Stimulated activated CD4-positive, alpha-beta T cell treated with anti-CD3 and anti-CD28 coated beads, Interleukin-2, amount 100 ng/mL, for 4 hours (primary cell): ENCODE measurements around the gene HSPB8.

ENCODE experiments used
- DNase-seq: peaks from one replicate; pipeline ENCODE4 v3.0.0-alpha.2; 2020; ENCODE audit warnings: low read depth

Gene HSPB8, protein sequence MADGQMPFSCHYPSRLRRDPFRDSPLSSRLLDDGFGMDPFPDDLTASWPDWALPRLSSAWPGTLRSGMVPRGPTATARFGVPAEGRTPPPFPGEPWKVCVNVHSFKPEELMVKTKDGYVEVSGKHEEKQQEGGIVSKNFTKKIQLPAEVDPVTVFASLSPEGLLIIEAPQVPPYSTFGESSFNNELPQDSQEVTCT

DNA sequence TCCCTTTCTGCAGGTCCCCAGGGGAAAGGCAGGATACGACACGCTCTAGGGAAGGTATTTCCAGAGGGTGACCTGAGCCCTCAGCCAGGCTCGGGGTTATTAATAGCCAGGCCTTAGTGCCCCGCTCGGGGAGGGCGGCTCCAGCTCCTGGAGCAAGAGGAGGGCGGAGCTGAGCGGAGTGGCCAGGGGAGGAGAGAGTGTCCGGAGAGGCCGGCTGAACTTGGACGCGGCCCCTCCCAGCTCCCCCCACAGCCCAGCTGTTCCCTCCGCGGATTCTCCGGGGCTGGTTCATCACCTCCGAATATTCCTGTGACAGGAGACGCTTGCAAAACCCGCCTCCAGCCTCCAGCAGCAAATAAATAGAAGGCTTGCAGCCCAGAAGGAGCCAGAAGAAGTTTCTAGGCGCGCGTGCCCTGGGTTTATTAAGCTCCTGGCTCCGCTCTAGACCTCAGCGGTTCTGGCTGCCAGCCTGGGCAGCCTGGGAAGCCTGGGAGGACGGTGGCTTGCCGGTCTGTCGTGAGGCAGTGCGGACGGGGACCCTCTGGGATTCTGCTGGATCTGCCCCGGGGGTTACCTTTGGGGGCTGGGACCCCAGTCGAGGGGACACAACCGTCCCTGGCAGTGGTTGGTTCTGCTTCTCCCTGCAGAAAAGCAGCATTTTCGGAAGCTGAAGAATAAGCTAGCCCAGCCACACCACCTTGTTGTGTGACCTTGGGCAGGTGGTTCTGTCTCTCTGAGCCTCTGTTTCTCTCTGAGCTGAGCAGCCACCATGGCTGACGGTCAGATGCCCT is at the start of gene HSPB8:
Gene HSPB8 (plus strand): TSS at position 388 of the 791 bp plus-strand sequence. CDS start 382 bp downstream, at position 770.
- DNase-seq = no peak

DNA sequence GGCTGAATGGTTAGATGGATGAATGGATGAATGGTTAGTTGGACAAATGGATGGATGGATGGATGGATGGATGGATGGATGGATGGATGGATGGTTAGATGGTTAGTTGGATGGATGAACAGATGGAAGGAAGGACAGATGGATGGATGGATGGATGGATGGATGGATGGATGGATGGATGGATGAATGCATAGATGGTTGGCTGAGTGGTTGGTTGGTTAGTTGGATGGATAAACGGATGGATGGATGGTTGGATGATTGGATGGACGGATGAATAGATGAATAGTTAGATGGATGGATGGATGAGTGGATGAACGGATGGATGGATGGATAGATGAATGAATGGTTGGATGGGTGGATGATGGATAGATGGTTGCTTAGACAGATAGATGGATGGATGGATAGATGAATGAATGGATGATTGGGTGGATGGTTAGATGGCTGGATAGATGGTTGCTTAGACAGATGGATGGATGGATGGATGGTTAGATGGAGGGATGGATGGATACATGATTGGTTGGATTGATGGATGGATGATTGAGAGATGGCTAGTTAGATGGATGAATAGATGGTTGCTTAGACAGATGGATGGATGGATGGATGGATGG is 48.8 kb upstream of the HSPB8 start:
- no peak for DNase-seq

DNA sequence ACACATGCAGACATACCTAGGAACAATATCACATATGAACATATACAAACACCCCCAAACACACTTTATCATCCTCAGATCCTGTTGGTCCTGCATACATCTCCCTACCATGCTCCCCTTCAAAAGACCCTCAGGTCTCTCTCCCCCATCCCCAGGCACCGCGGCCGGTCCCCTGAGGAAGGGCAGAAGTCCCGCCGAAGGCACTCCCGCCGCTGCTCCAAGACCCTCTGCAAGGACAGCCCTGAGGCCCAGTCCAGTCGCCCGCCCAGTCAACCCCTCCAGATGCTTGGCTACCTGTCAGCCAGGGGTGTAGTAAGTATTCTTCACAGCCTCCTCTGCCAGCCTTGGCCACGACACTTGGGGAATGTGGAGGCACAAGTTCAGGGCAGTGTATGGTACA is 48.2 kb upstream of the HSPB8 start:
- DNase-seq = no peak

DNA sequence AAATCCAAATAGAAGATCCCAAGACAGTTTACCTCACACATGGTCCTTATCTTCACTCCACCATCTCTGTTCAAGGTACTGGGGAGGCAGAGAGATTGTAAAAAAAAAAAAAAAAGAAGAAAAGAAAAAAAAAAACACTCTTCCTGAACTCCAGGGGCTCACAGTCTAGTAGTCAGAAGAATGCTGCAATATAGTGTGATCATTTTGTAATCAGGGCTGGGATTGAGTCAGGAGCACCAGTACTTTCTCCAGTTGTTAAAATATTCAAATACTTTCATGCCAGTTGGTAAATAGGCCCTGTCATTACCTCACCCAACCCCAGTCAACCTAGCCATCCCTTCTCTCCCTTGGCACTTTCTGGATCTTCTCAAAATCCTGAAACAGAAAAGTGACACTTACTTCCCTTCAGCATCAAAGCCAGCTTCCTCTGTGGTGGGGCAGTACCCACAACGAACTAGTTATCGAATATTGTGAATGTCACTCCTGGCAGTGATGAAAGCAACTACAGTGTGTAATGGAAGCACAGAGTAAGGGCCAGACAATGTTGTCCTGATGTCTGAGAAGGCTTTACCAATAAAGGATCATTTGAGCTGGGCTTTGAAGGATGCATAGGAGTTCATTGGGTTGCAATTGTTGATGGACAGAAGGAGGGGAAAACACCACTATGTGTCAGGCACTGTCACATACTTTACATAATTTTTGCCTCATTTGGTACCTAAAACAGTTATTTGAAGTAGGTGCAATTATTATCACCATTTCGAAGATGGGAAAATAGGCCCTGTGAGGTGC is 44.3 kb upstream of the HSPB8 start:
- DNase-seq = no peak

DNA sequence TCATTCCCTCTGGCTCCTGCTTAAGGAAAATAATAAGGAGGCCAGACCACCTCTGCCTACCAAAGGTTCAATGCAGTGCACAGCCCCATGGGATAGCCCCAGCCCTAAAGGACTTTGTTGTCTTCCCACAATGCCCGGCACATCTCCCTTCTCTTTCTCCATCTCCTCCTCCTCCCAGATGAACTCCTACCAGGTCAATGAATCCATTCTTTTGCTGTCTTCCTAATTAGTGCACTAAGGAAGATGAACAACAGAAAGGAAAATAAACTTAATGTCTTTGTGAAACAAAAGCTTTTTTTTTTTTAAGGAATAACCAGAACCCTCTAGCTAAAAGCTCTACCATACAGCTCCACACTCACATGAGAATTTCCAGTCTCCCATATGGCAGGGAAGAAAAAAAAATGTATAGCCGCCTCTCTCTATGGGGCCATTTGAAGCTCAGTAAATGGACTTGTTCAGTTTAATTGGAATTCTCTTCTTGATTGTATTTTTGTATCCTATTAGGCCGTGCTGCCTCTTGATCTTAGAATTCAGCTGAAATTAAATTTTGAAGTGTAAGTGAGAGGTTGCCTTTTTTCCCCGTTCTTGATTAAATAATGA is 41.8 kb upstream of the HSPB8 start:
- no peak for DNase-seq

DNA sequence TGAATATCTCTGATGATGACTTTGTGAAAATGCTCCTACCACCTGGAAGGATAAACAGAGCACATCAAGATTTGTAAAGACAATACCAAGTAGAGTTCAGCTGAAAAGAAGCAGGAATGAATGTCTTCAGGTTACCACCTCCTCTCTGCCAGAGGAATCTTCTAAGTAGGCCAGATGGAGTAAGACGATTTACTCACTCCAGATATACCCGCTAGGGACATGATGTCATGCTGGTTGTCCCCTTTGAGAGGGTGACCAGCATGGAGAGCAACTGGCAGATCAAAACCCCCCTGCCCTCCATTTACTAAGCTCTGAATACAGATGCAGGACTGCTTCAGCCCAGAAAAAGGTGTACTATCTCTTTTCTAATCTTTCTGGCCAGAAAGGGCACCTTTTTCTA is 39.3 kb upstream of the HSPB8 start:
- no peak for DNase-seq

DNA sequence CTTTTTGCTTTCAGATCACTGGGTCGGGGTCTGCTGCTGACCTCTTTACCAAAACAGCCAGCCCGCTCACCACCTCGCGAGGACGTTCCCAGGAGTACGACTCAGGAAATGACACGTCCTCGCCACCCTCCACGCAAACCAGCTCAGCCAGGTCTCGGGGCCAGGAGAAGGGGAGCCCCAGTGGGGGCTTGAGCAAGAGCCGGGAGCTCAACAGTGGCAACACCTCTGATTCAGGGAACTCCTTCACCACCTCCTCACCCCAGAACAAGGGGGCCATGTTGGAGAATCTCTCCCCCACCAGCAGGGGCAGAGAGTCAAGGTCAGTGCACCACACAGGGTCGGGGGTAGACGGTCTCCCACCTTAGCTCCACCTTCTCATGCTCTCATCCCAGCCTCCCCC is 33.4 kb upstream of the HSPB8 start:
- DNase-seq = no peak

DNA sequence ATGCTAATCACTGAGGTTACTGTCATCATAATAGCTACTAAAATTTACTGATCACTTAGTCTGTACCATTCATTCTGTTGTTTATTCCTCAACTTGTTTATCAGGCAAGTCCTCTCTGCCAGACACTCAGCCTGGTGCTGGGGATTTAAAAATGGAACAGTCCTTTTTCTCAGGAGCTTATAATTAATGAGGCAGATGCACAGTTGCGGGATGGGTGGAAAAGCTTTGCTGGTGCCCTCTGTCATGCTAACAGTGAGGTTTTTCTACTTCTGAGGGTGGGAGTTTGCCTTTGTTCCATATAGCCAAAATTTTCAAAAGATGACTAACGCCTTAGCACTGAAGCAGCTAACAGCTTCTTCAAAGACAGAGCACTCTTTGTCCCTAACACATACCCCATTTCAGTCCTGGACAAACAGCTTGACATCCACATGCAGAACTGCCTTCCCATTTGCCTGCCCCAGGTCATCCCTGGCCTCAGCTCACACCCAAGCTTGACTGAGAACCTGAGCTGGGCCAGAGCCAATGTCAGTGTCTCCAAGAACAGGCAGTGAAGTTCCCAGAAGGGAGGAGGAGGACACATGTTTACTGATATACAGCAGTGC is 30.8 kb upstream of the HSPB8 start:
- DNase-seq = no peak

DNA sequence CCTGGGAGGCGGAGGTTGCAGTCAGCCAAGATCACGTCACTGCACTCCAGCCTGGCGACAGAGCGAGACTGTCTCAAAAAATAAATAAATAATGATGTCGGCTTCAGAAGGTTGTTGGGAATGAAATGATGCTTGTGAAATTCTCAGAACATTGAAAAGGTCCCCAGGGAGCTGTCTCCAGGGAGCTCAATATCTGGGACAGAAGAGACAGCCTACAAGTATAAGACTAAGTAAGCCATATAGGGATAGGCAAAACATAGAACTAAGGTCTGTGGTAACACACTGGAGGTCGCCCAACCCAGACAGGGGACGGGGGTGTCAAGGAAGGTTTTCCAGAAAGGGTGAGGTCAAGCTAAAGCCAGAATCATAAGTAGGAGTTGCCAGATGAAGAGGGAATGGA is 29.5 kb upstream of the HSPB8 start:
- no peak for DNase-seq

DNA sequence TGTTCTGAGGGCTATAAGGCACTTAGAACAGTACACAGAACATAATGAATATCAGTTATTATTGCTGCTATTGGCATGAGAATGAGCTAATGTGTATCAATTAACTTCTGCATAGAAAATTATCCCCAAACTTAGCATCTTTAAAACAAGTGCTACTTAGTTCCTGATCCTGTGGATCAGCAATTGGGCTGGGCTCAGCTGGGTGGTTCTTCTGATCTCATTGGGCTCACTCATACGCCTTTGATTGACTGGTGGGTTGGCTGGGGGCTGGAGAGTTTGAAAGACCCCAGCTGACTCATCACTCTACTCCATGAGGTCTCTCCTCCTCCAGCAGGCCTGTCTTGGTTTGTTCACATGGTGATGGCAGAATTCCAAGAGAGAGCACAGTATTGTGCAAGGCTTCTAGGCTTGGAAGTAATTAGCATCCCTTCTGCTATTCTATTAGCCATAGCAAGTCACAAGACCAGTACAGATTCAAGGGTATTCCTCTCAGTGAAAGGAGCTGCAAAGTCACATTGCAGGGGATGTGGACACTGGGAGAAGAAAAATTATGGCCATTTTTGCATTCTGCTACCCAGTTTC is 27.2 kb upstream of the HSPB8 start:
- DNase-seq = no peak

DNA sequence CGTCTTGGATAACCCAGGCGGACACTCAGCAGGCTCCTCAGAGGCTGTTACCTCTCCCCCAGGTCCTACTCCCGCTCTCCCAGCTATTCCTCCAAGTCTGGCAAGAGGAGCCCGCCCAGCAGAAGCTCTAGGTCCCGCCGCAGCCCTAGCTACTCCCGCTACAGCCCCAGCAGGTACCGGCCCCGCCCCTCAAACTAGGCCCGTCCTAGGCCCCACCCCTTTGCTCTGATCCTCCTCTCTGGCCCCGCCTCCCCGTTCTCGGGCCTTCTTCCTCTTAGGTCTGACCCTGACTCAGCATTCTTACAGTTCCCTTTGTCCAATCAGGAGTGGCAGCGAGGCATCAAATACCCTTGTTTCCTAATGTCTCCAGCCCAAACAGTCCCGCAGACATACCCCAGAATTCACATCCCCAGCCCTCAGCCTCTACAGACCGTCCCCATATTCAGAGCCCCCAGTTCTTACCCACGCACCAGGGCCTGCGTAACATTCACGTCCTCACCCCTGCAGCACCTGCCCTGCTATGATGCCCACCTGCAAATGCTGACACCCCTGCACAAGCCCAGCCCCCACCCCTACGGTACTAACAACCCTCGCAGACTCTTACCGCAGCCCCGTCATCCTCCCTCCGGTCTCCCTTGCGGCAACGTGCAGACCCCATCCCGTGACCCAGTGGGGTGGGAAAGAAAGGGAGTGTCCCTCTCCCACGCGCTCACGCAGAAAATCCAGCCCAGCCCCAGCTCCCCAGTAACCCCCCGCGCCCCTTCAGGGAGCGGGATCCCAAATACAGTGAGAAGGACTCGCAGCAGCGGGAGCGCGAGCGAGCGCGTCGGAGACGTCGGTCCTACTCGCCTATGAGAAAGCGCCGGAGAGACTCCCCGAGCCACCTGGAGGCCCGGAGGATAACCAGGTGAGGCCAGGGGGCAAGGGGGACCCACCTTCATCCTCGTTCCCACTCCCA is 25.0 kb upstream of the HSPB8 start:
- DNase-seq = no peak

DNA sequence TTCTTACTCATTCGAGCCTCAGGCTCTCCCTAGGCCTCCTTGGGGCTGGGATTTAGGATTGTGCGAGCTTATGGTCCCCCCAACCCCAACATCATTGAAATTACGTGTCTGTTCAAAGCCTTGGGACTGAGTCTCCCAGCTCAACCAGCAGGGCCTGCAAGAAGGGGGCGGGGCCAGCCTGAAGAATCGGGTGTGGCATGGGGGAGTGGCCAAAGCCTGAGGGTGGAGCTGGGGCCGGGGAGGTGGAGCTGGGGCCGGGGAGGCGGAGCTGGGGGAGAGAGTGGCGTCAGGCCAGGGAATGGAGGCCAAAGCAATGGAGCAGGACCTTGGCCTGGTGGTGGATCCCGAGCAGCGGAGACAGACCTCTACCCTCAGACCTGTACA is 24.3 kb upstream of the HSPB8 start:
- DNase-seq = no peak

DNA sequence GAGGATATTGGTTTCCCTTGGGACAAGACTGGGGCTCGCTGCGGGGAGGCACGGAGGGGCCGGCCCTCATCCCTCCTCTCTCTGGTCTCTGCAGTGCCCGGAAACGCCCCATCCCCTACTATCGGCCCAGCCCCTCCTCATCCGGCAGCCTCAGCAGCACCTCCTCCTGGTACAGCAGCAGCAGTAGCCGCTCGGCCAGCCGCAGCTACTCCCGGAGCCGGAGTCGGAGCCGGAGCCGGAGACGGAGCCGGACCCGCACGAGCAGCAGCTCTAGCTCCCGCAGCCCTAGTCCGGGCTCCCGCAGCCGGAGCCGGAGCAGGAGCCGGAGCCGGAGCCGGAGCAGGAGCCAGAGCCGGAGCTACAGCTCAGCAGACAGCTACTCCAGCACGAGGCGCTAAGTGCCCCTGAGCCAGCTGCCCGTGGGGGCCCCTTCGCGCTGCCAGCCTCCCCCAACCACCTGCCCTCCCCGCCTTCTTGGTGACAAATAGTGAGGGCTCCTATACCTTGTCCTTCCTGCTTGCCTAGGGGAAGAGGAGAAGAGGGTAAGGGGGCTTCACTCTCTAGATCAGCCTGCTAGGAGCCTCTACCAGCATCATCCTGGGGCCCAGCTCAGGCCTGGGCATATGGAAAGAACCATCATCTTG is 22.2 kb upstream of the HSPB8 start:
- DNase-seq = no peak

DNA sequence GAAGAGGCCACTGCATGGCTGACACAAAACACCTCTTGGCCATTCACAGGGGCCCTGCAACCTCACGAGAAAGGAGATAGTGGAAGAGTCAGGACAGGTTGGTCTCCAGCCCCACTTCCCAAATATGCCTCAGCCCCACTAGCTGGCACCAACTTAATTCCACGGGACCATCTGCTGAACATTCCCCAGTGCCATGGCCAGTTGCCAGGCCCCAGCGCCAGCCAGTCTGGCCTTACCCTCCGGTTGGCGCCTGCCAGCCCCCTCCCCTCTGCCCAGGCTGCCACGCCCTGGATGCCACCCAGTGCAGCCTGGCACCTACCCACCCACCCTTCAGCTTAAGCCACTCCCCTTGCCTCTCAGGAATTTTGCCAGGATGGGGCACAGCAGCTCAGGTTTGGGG is 21.2 kb upstream of the HSPB8 start:
- DNase-seq = no peak

DNA sequence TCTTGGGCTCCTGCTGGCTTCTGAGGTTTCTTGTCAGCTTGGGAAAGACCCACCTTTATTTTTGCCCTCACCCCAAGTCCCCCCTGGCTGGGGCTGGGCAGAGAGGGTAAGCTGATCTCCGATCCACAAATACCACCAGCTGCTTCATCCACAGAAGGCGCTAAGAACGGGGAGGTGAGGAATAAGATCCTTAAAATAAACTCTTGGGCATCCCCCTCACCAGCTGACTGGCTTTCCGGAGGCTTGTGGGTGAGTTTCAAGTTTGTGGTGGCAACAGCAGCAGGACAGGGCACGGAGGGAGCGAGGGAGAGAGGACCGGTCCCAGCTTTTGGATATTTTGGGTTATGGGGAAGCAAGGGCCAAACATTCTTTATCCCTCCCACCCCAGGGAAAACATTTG is 20.8 kb upstream of the HSPB8 start:
- no peak for DNase-seq

DNA sequence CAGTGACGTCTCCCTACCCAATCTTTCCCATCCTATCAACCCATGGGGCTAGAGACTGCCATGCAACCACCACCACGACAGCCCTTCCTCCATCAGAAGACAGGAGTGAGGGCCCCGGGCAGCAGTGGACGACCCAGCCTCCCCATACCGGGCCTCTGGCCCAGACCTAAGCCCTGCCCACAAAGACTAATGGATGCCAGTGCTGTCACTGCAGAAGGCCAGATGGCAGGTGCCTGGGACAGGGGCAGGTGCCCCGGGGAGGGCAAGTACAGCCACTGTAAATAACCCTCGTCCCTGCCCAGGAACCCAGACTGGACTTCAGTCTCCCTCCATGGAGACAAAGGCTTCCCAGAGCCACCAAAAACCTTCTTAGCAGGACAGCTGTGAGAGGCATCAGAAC is 20.3 kb upstream of the HSPB8 start:
- no peak for DNase-seq

DNA sequence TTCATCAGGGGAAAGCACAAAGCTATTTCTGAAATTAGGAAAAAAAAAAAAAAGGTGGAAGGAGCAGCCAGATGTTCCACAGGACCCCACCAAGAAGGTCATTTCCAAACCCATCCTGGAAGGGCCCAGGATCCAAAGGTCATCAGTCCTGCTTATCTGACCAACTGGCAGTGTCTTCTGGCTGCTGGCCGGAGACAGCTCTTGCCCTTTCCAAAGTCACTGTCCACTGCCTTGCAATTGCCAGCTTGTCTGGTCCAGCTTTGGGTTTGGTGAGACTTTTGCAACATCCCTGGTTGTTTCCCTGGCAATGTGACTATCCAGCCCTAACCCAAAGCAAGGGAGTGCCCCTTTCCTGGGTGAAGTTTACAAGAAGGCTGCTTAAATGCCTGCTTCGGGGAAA is 18.9 kb upstream of the HSPB8 start:
- no peak for DNase-seq

DNA sequence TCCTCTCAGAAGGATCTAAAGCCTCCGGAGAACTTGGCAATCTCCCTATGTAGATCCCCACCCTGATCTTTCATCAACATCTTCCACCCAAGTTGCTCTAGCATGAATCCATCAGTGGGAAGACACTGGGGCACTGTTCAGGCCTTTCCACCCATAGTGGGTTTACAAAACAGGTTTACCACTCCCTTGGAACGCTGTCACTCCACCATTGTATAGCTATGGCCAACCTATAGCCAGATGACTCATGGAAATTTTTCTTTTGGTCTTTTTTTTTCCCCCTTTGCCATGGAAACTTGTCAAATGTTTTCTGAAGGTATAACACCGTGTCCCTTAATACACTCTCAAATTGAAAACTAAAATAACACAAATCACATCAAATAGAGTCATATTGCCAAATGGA is 10.8 kb upstream of the HSPB8 start:
- DNase-seq = no peak

DNA sequence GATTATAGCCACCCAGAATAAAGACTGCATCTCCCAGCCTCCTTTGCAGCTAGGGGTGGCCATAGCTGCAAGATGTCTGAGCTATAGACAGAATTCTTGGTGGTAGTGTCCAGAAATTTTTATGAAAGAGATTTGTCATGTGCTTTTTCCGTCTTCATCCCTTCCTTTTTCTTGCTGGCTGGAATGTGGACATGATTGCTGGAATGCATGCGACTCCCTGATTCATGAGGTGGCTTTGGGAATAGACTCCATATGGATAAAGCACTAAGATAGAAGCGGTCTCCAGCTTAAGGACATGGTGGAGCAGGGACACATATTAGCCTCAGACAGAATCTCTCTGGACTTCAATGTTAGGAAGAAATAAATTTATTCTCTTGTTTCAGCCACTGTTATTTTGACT is 10.0 kb upstream of the HSPB8 start:
- DNase-seq = no peak

DNA sequence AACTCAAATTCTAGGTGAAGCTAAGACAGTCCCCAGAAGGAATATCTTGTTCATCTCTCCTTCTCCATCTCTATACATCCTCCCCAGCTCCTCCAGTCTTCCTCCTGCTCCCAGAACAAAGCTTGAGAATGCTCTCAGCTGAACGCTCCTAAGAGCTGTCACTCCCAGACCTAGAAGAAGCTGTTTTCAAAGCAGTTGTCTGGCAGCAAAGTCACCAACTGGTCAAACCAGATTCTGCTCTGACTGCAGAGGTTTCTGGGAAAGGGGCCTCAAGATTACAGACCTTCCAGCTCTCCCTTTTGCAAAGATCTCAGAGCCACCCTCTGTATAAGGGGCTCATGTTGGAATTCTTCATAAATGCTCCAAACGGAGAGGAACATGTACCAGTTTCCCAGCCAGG is 9.6 kb upstream of the HSPB8 start:
- DNase-seq = no peak
